Adipose tissue (tissue), 3 donors: ENCODE results near the gene ANKRD33. TPM values are rescaled to one million over a fixed set of nuclear protein-coding genes. Genes with fewer than 3 reads are reported as not detected.

Experiments
- H3K27ac ChIP-seq: one replicate; pipeline ENCODE4 v1.5.1; 2013; ENCODE audit warnings: low read depth, low read length
- WGBS, 3 donors: extraction: QIAGEN DNeasy Blood & Tissue Kit; methylation state at CpG; one replicate each; pipeline ENCODE4 v1.1.7; 2013; 5-methylcytosine and 5-hydroxymethylcytosine counted together
- polyA plus RNA-seq, 3 donors: library from polyadenylated mRNA; stranded (reverse); fragments of 200-250 nt; gene quantifications; one replicate each; pipeline ENCODE4 v1.2.3, GENCODE V29; 2013
- donor health status: healthy with polysubstance abuse.
- donor health status: Bipolar disorder and iron deficiency.
- donor health status: healthy.

The ANKRD33 gene
- polyA plus RNA-seq, result under 1 TPM in 1 of 3 donors, not detected in 2; 0.03 TPM

GRCh38 chr12:51887476-51888315 is at the start of gene ANKRD33:
ANKRD33 (plus strand) TSS chr12:51888103; CDS start chr12:51888187, 84 bp downstream.
- no peak within 1 kb of the TSS for H3K27ac ChIP-seq
- 45 to 67% (median 56%) methylated on average over 41 of the region's 41 CpGs for WGBS, 3 donors

GRCh38 chr12:51838762-51839161 is 49.1 kb upstream of the ANKRD33 start:
- H3K27ac ChIP-seq, result no peak overlapping the region
- WGBS, 3 donors, result 55 to 79% (median 64%) methylated on average over 4 of the region's 4 CpGs

- no peak overlapping the region for H3K27ac ChIP-seq
- 69 to 86% (median 80%) methylated on average over 5 of the region's 5 CpGs for WGBS, 3 donors
These were observed 48.5 kb upstream of the ANKRD33 start for GRCh38 chr12:51839310-51839947.

- WGBS, 3 donors, result 82 to 91% (median 82%) methylated on average over 6 of the region's 6 CpGs
These were observed 46.9 kb upstream of the ANKRD33 start for GRCh38 chr12:51840966-51841365.

GRCh38 chr12:51841727-51842126 is 46.2 kb upstream of the ANKRD33 start:
- 59 to 66% (median 60%) methylated on average over 6 of the region's 6 CpGs for WGBS, 3 donors
- no peak overlapping the region for H3K27ac ChIP-seq

More at GRCh38 chr12:51840966-51841365, 46.9 kb upstream of the ANKRD33 start:
- no peak overlapping the region for H3K27ac ChIP-seq

- H3K27ac ChIP-seq, result no peak overlapping the region
- 74 to 90% (median 87%) methylated on average over 4 of the region's 4 CpGs for WGBS, 3 donors
These were observed 43.0 kb upstream of the ANKRD33 start for GRCh38 chr12:51844854-51845253.

- no peak overlapping the region for H3K27ac ChIP-seq
- 46 to 81% (median 73%) methylated on average over 7 of the region's 7 CpGs for WGBS, 3 donors
These were observed 42.4 kb upstream of the ANKRD33 start for GRCh38 chr12:51845482-51845881.

- WGBS, 3 donors, result 77 to 86% (median 86%) methylated on average over 15 of the region's 15 CpGs
- no peak overlapping the region for H3K27ac ChIP-seq
These were observed 41.6 kb upstream of the ANKRD33 start for GRCh38 chr12:51846271-51846691.

- H3K27ac ChIP-seq, result no peak overlapping the region
- WGBS, 3 donors, result 1% methylated on average over 50 to 59 of the region's 59 CpGs
These were observed 40.8 kb upstream of the ANKRD33 start for GRCh38 chr12:51846911-51847642.

GRCh38 chr12:51847643-51848325 is 40.1 kb upstream of the ANKRD33 start:
- 1 to 2% (median 2%) methylated on average over 21 to 40 of the region's 40 CpGs for WGBS, 3 donors
- no peak overlapping the region for H3K27ac ChIP-seq

GRCh38 chr12:51848326-51848727 is 39.6 kb upstream of the ANKRD33 start, which contains the start of gene FIGNL2:
FIGNL2 (minus strand) TSS chr12:51848718; CDS start chr12:51822413, 26,305 bp downstream.
- H3K27ac ChIP-seq, result no peak within 1 kb of the TSS
- 4 to 10% (median 4%) methylated on average over 22 to 49 of the region's 51 CpGs for WGBS, 3 donors

- no peak overlapping the region for H3K27ac ChIP-seq
These were observed 38.8 kb upstream of the ANKRD33 start for GRCh38 chr12:51848841-51849735.

GRCh38 chr12:51850081-51850964 is 37.6 kb upstream of the ANKRD33 start:
- H3K27ac ChIP-seq, result no peak overlapping the region
- 67 to 86% (median 82%) methylated on average over 8 of the region's 8 CpGs for WGBS, 3 donors

More at GRCh38 chr12:51848841-51849735, 38.8 kb upstream of the ANKRD33 start:
- 27 to 63% (median 52%) methylated on average over 42 to 50 of the region's 57 CpGs for WGBS, 3 donors

- 74 to 92% (median 84%) methylated on average over 4 of the region's 4 CpGs for WGBS, 3 donors
- no peak overlapping the region for H3K27ac ChIP-seq
These were observed 37.0 kb upstream of the ANKRD33 start for GRCh38 chr12:51850965-51851299.

GRCh38 chr12:51851413-51852124 is 36.3 kb upstream of the ANKRD33 start:
- 30 to 73% (median 42%) methylated on average over 5 to 8 of the region's 8 CpGs for WGBS, 3 donors
- H3K27ac ChIP-seq, result no peak overlapping the region
